Bronchial epithelial cell (primary cell): ENCODE data around the gene ZNF619. TPM values are rescaled to one million over a fixed set of nuclear protein-coding genes. Genes with fewer than 3 reads are reported as not detected.
"Not testable (repeated sequence)": the region's sequence is repeated elsewhere in the genome, so short reads cannot be mapped to it uniquely, and the experiment has no call there.

ENCODE experiments used
- DNase-seq: peaks from one replicate; pipeline ENCODE4 v3.0.0-alpha.2; 2010; ENCODE audit warnings: low read depth
- FAIRE-seq: peaks from 2 replicates; lab custom pipeline; 2011; peaks lifted over from hg19 to GRCh38; lab: Jason Lieb, UNC
- H3K27me3 ChIP-seq: 2 replicates; pipeline ENCODE4 v1.5.1; 2011; ENCODE audit warnings: low read length; ENCODE audit not compliant: control insufficient read depth, insufficient read depth
- H3K36me3 ChIP-seq: 2 replicates; pipeline ENCODE4 v1.5.1; 2011; ENCODE audit warnings: low read length; ENCODE audit not compliant: control insufficient read depth, insufficient read depth
- H3K4me3 ChIP-seq: 2 replicates; pipeline ENCODE4 v1.5.1; 2011; ENCODE audit warnings: mild to moderate bottlenecking, low read depth, low read length, control low read depth
- total RNA-seq: library from RNA; depleted of rRNA; stranded (reverse); fragments of >200 nt; gene quantifications from 2 replicates; pipeline ENCODE4 v1.2.1, GENCODE V29; 2014
- TF ChIP-seq, protein P1 (sequence below): IDR thresholded peaks from 2 replicates; pipeline ENCODE4 v1.5.1; 2011; ENCODE audit warnings: mild to moderate bottlenecking, moderate library complexity, low read length, control low read depth, inconsistent platforms; ENCODE audit not compliant: insufficient read depth, severe bottlenecking

ZNF619 gene
- total RNA-seq, 1 donor from 2014 or later: 5.3 TPM

DNA sequence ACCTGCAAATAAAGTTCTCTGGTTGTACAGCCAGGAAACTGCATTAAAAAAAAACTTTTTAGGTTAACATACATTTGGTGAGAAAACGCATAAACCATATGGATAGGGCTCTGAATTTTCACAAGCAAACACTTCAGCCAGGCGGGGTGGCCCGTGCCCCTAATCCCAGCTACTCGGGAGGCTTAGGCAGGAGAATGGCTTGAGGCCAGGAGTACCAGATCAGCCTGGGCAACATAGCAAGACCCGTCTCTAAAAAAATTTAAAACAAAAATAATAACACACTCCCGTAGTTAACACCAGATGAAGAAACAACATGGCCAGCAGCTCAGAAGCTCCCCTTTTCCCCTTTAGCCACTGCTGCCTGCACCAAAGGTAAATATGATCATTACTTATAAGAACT lies 23.0 kb upstream of the ZNF619 start:
- H3K36me3 ChIP-seq: peaks cover 7% of the 10 kb centered on the region
- TF ChIP-seq, protein P1, sequence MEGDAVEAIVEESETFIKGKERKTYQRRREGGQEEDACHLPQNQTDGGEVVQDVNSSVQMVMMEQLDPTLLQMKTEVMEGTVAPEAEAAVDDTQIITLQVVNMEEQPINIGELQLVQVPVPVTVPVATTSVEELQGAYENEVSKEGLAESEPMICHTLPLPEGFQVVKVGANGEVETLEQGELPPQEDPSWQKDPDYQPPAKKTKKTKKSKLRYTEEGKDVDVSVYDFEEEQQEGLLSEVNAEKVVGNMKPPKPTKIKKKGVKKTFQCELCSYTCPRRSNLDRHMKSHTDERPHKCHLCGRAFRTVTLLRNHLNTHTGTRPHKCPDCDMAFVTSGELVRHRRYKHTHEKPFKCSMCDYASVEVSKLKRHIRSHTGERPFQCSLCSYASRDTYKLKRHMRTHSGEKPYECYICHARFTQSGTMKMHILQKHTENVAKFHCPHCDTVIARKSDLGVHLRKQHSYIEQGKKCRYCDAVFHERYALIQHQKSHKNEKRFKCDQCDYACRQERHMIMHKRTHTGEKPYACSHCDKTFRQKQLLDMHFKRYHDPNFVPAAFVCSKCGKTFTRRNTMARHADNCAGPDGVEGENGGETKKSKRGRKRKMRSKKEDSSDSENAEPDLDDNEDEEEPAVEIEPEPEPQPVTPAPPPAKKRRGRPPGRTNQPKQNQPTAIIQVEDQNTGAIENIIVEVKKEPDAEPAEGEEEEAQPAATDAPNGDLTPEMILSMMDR: no peak
- H3K4me3 ChIP-seq: no peak overlapping the region
- no peak for FAIRE-seq
- H3K27me3 ChIP-seq: no peaks in the 10 kb centered on the region
- DNase-seq: no peak

DNA sequence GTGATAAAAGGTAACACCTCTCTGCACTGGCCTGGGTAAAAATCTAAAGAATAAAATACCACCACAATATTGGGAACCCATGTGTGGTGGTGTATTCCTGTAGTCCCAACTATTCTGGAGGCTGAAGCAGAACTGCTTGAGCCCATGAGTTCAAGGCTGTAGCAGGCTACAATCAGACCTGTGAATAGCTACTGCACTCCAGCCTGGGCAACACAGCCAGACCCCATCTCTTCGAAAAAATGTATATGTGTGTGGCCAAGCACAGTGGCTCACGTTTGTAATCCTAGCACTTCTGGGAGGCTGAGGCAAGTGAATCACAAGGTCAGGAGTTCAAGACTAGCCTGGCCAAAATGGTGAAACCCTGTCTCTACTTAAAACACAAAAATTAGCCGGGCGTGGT lies 21.6 kb upstream of the ZNF619 start:
- Histone ChIP-seq H3K27me3 (no peaks in the 10 kb centered on the region), H3K36me3 (peaks cover 9% of the 10 kb centered on the region), H3K4me3 (no peak overlapping the region)
- no peak for DNase-seq
- TF ChIP-seq, protein P1: no peak
- FAIRE-seq: no peak

DNA sequence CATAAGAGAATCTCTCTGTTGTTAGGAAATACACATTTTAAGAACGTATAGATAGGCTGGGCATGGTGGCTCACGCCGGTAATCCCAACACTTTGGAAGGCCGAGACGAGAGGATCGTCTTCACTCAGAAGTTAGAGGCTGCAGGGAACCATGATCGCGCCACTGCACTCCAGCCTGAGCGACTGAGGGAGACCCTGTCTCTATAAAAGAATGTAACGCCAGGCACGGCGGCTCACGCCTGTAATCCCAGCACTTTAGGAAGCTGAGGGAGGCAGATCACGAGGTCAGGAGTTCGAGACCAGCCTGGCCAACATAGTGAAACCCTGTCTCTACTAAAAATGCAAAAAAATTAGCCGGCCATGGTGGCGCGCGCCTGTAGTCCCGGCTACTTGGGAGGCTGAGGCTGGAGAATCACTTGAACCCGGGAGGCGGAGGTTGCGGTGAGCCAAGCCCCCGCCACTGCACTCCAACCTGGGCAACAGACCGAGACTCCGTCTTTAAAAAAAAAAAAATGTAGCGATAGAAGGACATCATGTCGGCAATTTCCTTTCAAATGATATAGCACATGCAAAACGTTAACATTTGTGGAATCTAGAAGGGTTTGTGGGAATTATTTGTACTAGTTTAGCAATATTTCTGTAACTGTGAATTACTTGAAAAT lies 20.5 kb upstream of the ZNF619 start:
- peaks cover 11% of the 10 kb centered on the region for H3K36me3 ChIP-seq

DNA sequence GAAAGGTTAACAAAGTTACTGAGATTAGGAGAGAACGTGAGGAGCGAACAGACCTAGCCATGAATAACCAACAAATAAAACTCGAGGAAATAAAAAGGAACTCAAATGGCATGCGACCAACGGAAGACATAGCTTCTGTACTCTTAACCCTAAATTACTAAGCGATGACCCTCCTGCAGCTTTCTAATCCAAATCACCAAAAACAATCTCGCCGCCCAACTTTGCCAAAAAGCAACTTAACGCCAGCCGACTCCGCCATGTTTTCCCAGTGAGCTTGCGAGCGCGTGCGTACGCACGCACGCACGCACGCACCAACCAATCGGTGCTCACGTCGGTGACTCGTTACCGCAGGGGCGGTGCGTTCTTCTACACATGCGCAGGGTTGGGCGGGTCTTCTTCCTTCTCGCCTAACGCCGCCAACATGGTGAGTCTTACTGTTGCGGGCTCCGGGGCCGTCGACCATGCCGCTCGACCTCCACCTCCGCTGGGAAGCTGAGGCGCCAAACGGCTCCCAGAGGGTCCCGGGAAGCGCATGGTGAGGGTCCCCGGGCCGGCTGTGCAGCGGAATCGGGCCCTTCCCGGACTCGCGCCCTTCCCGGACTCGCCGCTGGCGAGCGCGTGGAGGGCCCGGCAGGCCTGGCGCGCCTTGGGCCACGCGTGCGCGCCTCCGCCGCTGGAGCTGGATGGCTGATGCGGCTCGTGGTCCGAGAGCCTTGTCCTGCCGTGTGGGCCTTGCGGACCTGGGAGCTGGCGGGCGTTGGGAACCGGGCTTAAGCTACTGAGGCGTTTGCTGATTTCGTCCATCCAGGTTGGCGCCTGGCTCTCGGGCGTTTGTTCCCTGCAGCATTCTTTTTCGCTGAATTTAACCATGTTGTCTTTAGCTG lies 19.7 kb upstream of the ZNF619 start, which contains the start of gene RPL14:
Gene RPL14, plus strand, starts transcription at position 400 of the 884 bp plus-strand sequence. Its CDS starts 133 bp downstream, at position 533.
- H3K4me3 ChIP-seq: peak within 1 kb of the TSS; percentile 99
- DNase-seq (peak; percentile 90), FAIRE-seq (no peak)
- no peaks in the 10 kb centered on the region for H3K27me3 ChIP-seq
- H3K36me3 ChIP-seq: peaks cover 11% of the 10 kb centered on the region
- TF ChIP-seq, protein P1: no peak

More for the DNA sequence above, 20.5 kb upstream of the ZNF619 start:
- no peak for DNase-seq
- no peak for FAIRE-seq
- H3K27me3 ChIP-seq: no peaks in the 10 kb centered on the region
- TF ChIP-seq, protein P1: no peak
- peak overlapping the region; percentile 99 for H3K4me3 ChIP-seq

DNA sequence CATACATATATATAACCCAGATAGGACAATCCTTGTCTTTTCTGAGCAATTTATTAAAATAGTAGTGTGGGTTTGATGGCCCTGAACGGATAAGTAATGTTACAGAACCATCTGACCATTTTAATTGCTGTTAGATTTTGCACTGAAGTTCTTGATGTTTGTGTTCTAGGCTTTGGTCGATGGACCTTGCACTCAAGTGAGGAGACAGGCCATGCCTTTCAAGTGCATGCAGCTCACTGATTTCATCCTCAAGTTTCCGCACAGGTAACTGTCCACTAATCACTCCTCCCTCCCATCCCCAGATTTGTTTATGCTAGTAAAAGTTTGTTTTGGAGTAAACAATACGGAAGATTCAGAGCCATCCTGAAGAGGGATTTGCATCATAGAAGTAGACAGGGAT lies 18.4 kb upstream of the ZNF619 start:
- DNase-seq: no peak
- peak overlapping the region; percentile 99 for H3K4me3 ChIP-seq
- FAIRE-seq: no peak

DNA sequence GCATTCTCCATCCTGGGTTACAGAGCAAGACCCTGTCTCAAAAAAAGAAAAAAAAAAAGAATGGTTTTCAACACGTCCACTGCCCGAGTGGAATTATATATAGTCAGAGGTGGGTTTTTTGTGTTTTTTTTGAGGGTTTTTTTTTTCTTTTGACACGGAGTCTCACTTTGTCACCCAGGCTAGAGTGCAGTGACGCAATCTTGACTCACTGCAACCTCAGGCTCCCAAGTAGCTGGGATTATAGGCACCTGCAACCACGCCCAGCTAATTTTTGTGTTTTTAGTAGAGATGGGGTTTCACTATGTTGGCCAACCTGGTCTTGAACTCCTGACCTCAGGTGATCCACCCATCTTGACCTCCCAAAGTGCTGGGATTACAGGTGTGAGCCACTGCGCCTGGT lies 16.4 kb upstream of the ZNF619 start:
- H3K4me3 ChIP-seq, H3K27me3 ChIP-seq, FAIRE-seq: not testable (repeated sequence)
- peaks cover 15% of the 10 kb centered on the region for H3K36me3 ChIP-seq
- DNase-seq: peak; percentile 61

More for the DNA sequence above, 18.4 kb upstream of the ZNF619 start:
- TF ChIP-seq, protein P1: no peak
- no peaks in the 10 kb centered on the region for H3K27me3 ChIP-seq
- H3K36me3 ChIP-seq: peaks cover 14% of the 10 kb centered on the region
